ENCODE data around the gene SAMHD1.

The SAMHD1 gene

DNA sequence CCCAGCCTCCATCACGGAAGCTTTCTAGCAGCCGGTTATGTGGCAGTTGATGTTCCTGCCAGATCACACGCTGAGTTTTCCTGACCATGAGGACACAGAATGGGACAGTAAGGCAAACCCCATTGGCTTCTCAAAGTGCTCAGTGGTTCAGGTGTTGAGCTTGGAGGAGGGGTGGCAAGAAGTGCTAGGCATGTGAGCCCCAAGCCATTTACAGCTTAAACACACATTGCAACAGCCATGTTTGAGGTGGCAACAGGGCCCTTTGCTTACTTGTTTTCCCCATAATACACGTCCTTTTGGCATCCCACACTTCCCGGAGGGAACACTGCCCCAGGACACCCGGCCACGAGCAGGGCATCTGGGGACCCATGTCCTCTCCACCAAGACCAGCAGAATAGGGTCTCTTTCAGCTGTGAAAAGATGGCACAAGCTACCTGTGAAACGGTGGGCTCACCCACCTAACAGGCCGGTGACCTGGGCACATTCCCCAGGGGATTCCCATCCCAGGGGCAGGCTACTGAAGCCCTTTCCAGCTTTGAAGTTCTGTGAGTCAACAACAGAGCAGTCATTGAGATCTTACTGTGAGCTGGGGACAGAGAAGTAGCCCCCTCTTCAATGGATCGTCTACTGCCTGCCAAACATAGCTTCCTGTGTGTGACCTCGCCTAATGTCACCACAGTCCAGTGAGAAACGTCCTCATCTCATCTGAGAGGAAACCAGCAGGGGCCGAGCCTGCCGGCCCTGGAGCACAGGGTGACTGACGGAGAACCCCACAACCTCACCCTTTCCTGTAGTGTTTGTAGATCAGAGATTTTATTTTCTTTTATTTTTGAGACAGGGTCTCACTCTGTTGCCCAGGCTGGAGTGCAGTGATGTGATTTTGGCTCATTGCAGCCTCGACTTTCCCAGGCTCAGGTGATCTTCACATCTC, 79.6 kb downstream of the SAMHD1 start:
- no peak for DNase-seq

DNA sequence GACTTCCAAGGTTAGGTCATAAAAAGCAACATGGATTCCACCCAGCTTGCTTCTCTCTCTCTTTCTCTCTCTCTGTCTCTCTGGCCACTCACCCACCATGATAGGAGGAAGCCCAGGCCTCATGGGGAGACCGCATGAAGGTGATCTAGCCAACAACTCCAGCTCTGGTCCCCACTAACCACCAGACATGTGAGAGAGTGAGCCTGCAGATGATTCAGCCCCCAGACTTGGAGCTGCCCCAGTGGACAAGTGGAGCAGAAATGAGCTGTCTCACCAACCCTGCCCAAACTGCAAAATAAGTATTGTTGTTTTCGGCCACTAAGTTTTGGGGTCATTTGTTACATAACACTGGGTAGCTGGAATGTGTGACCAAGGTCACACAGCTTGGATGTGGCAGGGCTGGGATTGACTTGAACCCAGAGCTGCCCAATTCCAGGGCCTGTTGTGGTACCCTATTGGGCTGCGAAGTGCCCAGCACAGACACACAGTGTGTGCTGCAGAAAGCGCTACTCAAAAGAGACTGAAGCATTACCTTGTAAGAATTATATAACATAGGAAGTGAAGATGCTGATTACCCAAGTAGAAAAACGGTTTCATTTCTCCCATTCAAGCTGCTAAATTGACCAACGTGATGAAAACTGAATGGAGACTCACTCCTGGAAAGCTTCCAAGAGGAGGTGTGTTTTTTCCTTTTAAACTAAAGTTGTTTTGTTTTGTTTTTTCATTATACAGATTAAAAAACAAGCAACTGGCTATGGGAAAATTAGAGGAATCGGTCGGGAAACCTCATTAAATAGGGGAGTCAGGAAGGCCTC, 84.6 kb downstream of the SAMHD1 start:
- DNase-seq, result no peak

DNA sequence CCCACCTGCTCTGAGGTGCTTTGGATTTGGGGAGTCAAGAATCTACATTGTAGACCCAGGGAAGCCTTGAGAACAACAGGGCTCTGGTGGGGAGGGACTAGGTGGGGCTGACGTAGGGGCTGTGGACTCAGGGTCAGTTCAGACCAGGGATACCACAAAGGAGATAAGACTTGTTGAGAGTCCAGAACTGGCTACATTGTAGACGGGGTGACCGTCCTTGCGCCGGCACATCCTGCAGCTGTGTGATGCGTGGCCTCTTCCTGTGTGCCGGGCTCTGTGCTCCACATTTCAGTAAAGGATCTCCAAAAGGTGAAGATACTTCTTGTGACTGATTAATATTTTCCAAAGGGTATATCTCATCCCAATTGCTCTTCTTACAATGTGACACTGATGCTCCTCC, 85.3 kb downstream of the SAMHD1 start:
- no peak for DNase-seq

DNA sequence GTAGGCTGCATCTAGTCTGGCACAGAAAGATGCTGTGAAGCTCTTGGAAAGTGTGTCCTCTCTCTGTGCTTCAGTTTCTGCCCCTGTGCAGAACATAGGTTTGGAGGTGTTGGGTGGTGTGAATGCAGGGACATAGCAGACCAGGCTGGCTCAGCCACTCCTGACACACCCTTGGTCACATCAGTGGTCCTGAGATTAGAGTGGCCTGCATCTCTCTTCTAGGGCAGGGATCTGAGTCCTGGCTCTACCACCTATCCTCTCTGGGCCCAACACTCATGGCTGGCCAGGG, 85.7 kb downstream of the SAMHD1 start:
- DNase-seq, result no peak

DNA sequence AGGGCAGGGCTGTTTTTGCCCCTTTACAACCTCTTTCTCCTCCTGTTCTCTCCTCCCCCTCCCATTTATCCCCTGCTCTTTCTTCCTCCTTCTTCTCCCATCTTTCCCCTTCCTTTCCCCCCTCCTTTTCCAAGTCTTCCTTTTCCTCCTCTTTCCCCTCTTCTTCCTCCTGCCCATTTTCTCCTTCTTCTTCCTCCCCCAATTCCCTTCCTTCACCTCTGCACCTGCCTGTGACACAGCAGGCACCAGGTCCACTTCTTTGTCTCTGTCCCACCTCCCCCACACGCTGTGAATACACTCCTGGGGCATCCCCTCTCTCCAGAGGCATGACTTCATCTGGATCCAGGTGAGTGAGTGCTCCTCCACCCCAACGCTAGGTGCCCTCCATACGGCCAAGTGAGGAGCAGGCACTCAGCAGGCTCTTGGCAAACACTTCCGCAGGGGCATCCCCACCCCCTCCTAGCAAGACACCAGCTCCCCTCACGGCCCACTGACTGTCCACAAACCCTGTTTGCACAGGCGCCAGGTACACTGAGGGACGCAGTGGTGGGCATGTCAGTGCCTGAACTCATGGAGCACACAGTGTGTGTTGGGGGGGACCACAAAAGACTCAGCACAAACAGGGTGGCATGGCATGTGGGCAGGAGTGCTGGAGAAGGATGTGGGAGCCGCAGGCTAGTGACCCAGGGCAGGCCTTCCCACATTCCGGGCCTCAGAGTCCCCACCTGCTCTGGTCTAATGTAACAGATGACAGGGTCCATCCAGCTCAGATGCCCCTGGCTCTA, 86.2 kb downstream of the SAMHD1 start:
- no peak for DNase-seq

DNA sequence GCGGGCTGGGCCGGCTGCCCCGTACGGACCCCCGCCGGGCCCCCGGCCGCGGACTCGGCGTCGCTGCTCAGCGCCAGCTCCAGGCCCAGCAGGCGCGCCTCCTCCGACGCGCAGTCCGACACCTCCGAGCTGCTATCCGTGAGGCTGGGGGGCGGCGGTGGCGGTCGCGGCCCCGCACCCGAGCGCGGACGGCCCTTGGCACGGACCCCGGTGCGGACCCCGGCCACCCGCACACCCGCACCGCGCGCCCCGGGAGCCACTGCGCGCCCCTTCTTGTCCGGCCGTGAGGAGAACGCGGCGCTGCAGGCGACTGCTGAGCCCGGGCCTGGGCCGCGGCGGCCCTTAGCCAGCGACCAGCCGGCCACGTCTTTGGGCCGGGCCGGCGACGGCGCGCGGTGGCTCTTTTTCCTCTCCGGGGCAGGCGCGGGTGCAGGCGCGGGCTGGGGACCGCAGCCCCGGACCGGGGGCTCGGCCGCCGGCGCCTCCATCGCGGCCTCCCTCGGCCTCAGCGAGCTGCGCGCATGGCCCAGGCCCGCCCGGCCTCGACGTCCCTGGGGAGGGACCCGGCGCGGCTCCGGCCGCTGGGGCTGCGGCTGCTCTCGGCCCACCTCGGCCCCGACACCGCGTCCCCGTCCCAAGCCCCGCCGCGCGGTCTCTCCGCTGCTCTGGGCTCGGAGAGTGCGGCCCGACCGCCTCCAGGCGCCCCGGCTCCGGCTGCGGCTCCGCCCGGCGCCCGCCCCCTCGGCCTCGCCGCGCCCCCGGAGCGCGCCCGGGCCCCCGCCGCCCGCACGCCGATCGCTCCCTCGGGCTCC, 88.4 kb downstream of the SAMHD1 start:
- no peak for DNase-seq

DNA sequence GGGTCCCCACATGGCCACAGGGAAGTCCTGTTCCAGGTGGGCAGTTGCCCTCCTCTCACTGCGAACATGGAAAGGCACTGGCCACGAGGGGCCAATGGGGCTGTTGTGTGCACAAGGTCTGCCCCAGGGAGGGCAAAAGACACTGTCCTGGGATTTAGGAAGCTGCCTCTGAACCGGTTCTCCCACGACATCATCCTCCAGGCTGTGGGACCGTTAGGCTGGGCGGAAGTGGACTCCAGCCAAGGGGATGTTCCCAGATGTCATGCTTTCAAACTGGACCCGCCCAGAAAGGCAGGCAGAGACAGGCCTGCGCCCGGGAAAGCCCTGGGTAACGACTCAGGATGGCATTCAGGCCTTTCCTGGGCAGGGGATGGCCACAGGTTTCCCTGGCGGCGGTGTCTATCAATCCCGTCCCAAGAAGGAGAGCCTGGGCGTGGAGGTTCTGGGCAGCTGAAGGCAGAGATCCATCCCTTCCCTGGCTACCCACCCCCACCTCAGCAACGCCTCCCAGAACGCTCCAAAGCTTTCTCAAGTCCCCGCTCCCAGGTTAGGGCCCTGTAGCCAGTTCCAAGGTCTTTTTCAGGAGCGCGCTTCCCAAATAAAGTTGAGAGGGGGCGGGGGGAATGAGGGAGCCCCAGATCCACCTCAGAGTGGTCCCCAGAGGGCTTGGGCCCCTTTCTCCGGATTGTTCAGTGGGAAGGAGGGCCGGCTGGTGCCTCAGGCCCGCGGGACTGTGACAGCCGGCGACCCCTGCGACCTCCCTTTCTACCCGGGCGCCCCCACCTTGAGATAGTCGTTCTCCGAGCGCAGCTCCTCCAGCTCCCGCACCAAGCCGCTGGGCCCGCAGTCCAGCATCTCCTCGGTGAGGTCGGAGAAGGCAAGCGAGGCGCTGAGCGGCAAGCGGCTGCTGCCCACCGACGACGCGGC, 89.4 kb downstream of the SAMHD1 start:
- no peak for DNase-seq

DNA sequence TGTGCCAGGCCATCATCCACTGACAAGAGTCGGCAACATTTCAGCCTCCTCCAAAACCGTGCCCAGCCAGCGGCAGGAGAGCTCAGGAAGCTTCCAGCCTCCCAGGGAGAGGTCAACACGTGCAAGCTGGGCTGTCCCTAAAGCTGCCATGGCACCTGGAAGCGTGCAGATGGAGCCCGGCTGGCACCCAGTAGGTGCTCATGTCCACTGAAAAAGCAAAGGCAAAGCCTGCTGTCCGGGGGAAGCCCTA, 90.0 kb downstream of the SAMHD1 start:
- no peak for DNase-seq

DNA sequence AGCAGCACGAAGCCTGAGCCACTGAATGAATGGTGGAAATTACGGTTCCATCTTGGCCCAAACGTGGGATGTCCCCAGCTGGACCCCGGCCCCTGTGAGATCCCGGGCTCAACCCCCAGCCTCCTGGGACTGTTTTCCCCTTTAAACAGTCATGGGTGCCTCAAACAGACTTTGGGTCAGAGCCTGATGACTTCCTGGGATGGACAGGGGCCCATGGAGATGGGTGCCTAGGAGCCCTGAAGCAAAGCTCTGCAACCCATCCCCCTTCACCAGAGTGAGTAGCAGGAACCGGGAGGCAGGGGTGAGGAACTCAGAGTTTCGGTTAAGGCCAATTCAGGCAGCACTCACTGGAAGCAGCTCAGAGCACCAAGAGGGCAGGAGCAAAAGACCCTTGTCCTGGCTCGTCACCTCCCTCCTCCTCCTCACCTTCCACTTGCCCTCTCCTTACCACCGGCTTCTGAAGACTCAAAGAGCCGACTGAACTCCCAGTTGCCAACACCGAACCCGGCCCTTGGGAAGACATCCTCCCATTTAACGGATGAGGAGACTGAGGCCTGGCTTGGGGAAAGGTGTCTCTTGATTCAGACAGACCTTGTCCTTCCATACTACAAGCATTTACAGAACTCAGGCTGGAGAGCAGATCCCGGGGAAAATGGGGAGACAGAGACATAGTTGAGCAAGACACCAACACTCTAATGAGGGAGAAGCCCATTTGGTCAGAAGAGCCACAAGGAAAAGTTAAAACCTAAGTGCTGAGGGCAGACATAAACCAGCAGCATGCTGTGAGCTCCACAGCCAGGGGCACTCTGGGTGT, 90.5 kb downstream of the SAMHD1 start:
- no peak for DNase-seq

DNA sequence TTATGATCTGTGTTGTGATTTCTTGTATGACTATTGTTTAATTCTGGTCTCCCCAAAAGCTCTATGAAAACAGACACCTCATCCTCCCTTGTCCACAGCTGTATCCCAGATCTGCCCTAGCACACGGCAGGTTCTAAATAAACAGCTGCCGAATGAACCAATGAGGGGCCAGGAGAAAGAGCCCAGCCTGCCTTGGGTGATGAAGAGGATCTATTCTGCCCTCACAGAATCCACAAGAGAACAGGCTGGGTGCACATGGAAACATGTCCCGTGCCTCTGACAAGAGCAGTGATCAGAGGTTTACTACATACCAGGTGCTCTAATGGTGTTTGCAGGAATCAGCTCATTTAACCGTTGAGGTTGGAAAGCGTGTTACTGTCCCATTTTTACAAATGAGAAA, 91.2 kb downstream of the SAMHD1 start:
- no peak for DNase-seq

DNA sequence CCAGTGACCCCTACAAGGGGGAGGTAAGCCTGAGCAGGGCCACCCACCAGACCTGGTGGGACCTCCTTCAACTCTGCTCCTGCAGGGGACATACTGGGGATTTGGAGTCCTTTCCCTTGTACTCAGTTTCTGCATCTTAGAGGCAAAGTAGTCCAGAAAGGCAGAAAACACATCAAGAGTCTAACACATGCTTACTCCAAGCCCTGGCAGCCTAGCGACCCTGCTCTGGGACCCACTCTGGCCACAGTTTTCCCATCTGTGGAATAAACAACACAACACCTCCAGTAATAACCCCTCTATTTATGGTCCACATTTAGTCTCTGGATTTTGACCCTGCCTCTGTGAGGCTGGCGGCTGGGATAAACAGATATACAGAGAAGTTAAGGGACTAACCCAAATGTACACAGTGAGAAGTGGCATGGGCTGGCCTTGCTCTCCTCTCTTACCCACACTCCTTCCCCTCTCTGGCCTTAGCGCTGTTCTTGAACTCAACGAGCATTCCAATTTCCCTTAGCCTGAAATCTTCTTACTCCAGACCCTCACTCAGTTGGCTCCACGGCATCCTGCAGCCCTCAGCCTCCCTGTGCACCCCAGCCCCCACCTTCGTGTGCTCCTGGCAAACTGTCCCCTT, 91.7 kb downstream of the SAMHD1 start:
- no peak for DNase-seq

DNA sequence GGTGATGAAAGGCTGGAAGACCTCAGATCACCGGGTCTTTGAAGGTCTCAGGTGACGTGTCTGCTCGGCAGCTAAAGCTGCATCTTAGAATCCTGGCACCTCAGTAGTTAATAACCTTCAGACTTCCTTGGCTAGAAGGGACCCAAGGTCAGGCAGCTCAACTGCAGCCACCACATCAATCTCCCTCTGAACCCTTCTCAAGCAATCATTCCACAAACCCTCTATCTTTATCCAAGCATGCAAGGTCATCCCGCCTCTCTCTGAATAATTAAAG, 92.3 kb downstream of the SAMHD1 start:
- no peak for DNase-seq

DNA sequence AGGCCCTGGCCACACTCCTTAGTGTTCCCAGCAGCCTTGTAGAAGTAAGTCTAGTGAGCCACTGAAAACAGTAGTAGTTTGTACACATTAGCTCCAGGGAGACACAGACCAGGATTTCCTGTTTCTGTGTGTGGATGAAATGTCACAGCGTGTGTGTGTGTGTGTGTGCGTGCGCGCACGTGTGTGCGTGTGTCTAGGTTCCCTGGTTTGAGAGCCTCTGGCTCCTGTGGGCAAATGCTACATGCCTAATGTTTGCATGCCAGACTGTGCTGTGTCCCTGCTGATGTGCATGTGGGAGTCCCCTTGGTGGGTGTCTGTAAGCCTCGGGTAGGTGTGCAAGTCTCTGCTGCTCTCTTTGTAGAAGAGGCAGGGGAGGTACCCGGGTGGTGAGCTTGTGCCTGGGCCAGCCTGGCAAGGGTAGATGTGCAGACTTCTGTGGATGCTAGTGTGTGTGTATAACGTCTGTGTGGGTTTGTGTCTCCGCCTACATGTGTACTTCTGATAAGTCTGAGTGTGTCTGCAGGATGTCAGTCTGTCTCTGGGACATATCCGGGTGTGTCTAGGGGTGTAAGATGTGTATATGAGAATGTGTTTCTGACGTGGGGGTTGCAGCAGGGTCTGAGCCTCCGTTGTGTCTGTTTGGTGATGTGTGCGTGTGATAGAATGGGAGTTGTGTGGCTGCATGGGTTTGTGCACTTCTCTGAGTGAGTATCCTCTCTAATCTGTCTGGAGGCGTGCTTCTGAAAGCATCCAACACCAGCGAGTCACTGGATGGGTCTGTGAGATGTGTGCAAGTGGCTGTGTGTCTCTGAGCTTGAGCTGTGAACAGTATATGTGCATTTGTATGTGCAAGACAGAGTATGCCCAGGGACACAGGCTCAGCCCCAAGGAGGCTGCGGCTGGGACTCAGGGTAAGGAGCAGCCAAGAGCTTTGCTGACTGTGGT, 94.5 kb downstream of the SAMHD1 start:
- peak; percentile 71 for DNase-seq

DNA sequence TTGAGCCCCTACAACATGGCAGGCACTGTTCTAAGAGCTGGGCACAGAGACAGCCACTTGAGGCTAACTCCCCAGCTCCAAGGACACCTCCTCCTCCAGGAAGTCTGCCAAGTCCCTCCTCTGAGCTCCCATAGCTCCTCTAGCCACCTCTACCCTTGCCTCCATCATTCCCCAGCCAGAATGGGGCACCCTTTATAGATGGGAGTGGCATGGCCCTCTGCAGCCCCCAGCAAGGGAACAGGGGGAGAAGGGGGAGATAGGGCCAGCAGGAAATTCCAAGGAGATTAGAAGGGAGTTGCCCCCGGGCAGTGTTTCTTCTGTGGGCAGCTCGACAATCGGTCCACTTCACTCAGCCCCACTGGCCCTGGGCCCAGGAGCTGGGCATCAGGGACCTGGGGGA, 95.3 kb downstream of the SAMHD1 start:
- DNase-seq, result no peak

DNA sequence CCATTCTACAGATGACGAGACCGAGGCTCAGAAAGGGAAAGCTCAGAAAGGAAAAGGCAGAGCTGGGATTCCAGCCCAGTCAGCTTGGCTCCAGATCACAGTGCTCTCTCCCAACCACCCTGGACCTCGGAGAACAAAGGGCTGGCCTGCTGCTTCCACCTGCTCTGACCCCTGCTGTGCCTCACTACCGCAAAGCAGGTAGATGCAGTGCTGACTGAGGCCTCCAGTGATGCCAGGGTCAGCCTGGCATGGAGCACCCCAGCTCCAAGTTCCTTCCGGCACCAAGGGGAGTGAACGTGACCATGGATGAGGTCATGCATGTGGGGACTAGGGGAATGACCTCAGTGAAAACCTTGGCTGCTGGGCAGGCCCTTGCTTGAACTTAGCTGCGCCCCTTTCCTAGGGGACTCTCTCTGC, 96.3 kb downstream of the SAMHD1 start:
- DNase-seq, result no peak

DNA sequence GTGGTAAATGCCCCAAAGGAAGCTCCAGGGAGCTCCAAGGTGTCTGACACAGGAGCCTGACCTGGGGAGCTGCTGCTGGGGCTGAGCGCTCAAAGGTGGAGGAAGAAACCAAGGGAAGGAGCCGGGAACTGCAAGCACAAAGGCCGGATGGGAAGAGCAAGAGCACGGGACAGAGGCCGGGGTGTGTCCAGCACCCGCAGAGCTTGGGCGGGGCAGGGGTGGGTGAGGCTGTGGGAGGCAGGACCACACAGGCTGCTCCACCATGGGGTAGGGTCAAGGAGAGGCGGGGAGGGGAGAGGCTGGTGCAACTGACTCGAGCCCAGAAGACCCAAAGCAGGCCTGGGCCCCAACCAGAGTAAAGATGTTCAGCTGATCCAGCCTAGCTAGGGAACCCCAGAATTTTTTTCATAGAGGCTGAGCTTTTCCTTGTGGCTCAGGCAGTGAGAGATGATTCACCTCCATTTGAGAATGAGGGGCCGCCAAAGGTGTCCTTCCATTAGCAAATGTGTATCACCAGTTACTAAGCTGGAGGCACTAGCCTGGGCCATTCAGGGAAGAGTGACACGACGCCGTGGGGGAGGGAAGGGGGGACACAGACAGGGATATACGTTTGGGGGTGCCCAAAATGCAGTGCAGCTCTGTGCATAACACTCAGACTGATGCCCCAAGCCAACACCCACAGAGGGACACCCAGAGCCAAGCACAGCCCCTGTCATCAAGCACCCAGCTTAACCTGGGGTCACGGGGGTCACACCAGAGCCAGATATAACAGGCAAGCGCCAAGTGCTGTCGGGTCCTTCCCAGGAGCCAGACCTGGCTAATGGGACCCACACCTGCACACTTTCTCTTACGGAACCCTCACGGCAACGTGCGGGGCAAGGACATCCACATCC, 96.9 kb downstream of the SAMHD1 start:
- no peak for DNase-seq

DNA sequence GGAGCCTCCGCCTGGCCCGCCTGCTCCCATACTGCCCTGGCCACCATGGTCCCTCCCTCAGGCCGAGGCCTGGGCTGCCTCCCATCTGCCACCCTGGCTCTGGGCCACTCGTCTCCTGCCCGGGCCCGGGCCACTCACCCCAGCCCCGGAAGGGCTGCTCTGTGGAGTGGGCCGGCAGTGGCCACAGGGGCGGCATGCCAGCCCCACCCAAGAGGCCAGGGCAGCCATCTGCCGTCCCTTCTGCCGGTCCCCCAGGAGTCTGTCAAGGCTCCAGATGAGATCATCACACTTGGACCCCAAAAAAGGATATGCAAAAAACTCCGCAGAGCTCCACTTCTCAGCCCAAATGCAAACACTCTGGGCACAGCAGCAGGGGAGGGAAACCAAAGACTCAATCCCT, 99.3 kb downstream of the SAMHD1 start:
- DNase-seq, result no peak

DNA sequence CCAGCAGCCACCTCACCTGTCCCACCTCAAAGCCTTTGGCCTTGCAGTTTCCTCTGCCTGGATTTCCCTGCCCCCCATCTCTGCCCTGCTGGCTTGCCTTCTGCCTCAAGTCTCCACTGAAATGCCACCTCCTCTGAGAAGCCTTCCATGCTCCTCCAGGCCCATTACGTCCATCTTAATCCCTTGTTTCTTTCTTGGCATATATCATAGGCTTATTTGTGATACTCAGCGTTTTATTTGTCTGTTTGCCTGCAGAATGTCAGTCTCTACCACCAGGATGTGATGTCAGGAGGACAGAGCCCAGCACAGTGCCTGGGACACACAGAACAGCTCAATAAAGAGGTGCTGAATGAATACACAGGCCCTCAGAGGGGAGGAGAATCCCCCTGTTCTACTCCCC, 100.0 kb downstream of the SAMHD1 start:
- no peak for DNase-seq

Data from CD4-positive, alpha-beta T cell treated with Interleukin-6 for 4 hours (primary cell).